Mammary microvascular endothelial cell (primary cell): ENCODE measurements around the gene UBE2M. TPM values are rescaled to one million over a fixed set of nuclear protein-coding genes. Genes with fewer than 3 reads are reported as not detected.

ENCODE experiments used
- total RNA-seq: library from RNA; depleted of rRNA; stranded (reverse); fragments of >200 nt; gene quantifications from 2 replicates; pipeline ENCODE4 v1.2.3, GENCODE V29; 2015

UBE2M gene
- total RNA-seq, result 37.2 and 43.6 TPM in 2 replicates

DNA sequence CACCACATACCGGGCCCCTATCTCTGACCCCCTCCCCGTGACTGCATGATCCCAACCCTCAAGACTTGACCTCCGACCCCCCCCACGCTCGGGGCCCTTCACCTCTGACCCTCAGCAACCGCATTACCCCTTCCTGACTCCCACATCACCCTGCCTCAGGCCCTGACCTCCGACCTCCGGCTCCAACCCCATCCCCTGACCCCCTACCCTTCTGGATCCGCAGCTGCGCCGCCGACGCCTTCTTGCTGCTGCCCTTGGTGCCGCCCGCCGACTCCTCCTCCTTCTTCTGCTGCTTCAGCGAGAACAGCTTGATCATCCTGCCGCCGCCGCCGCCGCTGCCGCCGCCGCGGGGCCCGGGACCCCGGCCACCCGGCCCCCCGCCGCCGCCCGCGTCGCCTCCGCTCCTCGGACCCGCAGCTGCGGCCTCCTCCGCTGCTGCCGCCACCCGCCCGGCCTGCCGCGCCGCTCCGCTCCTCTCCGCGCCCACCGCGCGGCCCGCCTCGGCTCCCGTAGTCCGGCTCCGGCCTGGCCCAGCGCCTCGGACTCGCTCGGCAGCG, at the start of gene UBE2M:
UBE2M (minus strand) TSS at position 546 of the 557 bp plus-strand sequence; CDS start at position 316, 230 bp downstream.

DNA sequence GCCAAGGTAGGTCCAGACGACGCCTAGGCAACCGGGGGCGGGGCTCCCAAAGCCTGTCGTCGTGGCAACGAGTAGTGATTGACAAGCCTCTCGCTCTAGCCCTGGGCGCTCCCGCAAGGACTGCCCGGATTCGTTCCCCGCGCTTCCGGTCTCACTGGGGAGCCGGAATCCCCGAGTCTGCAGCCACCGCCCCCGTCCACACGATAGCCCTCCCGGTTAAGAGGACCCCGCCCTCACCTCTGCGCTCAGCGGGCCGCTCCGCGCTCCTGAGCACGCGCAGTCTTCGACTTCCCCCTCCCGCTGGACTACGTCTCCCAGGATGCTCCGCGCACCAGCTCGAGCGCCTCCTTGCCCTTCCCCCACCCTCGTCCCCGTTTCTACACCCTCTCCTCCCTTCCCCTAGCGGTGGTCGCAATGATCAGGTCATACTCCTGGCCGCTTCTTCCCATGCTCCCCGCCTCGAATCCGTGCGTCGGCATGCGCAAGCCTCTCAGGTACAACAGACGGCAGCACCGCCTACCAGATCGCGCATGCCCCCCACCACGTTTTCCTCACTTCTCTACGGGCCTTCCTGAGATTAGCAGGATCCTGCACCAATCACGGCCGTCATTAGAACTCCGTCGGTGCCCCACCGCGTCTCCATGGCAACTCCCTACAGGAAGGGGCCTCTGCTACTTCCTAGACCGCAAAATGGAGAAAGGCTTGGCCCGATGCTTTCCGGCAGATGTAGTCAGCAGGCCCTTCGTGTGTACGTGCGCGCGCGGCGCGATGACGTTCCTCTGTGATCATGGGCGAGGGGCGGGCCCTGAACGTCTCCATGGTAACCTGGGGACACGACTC, 14.6 kb upstream of the UBE2M start, which contains the start of gene MZF1:
MZF1 (minus strand) TSS at position 518 of the 840 bp plus-strand sequence. CDS start 1,946 bp downstream, outside the sequence.

DNA sequence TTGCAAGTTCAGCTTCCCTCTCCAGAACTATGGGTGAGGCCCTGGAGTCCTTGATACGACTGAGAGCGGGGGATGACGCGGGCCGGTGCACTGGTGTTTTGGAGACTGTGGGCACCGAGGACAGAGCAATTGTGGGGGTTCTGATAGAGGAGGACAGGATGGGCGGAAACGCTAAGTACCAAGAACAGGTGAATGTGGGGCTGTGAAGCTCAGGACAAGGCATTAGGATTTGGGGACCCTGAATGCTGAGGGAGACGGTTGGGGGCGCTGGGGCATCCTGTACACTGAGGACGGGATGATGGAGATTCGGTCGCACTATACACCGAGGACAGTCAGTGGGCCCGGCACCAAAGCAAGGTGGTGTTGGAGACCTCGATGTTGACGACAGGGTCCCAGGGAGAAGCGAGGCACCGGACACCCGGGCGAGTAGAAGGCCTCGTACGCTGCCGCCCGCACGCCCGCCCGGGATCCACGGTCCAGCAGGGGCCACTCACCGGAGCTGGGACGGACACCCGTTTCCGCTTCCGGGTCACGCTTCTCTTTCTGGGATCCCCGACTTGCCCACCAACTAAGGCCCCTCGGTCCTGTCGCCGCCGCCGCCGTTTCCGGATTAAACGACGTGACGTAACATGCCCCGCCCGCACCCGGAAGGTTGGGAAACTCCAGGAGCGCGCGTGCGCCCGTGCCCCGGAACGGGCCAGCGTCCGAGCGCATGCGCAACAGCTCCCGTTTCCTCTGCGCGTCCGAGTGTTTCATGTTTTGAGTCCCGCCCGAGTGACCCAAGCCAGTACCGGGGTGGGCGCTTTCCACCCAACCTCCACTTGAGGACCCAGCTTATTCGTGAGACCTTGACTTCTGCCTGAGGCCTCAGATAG, 3.7 kb downstream of the UBE2M start, which contains the start of gene CHMP2A:
CHMP2A (minus strand) TSS at position 612 of the 875 bp plus-strand sequence. CDS start 893 bp downstream, outside the sequence.

DNA sequence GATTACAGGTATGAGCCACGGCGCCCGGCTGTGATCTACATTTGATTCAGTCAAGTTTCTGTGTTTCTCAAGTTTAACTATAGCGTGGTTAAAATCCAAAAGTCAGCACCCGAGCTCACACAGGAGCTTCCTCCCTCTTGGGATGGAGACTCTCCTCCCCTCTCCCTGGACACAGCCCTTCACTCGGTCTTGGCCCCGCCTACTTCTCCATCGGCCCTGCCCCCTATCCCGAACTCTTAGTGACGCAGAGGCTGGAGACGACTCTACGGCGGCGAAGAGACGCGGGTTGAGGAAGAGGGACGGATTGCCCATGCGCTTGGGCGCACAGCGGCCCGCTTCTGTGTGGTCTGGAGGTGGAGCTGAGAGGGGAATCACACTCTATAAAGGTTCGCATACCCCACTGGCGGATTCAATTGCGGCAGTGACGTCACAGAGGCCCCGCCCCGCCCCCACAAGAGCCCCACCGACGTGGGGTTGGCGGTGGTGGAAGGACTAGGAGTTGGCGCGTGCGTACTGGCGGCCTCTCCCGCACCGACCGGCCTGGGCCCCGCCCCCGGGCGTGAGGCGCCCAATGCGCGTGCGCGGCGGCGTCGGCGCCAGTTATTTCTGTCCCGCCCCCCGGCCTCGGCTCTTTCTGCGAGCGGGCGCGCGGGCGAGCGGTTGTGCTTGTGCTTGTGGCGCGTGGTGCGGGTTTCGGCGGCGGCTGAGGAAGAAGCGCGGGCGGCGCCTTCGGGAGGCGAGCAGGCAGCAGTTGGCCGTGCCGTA, 14.4 kb downstream of the UBE2M start, which contains the start of gene TRIM28:
TRIM28 (plus strand) TSS at position 239 of the 765 bp plus-strand sequence. CDS start 694 bp downstream, outside the sequence.

DNA sequence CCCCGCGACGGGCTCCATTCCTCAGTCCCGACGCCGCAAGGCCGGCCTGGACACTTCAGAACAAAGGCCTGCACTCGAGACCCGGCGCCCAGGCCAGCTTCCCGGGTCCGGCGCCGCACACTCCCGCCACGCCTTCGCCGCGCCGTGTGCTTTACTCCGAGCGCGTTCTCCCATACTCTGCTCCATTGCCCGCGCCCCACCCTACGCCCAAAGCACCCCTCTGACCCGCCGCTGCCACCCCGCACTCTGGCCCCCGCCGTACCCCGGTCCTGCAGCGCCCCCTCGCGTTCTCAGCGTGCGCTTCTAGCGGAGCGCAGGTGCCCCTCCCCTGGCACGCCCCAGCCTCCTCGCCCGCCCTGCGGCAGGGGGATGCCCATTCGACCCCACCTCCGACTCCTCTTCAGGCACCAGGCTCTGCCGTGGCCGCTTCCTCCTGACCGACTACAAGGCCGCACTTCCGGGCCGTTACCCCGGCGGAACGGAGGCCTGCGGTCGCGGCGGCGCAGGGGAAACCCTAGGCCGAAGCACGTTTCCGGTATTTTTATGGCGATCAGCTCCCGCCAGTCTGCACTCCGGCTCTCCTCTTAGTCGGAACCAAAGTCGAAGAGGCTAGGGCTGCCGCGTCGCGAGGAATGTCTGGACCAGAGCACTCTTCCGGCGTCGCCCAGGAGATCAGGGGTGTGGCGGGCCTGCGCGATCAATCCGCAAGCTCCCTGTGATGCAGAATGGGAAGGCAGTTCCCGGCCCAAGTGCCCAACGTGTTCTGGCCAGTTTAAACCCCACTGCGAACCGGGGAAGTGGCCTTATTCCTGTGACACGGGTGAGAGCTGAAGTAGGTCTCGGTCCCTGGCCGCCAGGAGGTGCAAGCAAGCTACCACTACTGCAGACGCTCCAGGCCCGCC, 38.8 kb downstream of the UBE2M start, which contains the start of gene ZBTB45:
ZBTB45 (minus strand) TSS at position 456 of the 902 bp plus-strand sequence. CDS start 2,137 bp downstream, outside the sequence.

DNA sequence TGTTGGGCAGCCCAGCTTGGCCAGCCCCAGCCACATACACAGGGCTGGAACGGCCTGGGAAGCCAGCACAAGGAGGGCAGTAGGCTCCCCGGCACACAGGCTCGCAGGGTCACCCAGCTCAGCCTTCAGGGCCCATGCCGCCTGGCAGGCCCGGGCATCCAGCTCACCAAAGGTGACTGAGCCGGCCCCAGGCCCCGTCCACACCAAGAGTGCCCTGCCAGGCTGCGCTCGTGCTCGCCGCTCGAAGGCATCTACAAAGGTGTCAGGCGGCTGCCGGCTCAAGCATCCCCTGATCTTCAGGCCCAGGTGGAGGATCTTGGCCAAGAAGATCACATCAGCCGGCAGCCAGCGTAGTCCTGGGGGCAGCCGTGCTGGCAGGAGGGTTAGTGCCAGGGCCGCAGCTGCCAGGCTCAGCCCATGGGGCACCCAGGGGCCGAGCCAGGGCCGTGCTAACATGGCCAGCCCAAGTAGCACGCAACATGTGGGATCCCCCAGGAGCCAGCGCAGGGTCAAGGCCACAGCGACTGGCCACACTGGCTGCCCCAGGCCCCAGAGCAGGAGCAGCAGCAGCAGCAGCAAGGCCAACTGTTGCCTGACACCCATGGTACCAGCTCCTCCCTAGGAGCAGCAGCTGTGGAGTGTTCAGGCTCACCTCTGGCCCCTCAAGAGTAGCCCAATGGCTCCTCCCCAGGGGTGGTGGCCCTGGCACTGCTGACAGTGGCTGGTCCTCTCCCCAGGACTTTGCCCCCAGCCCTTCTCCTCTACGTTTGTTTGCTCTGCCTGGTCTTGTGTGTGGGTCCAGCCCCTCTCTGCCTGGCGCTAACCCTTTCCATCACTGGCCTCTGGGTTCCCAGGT, 46.8 kb downstream of the UBE2M start, which contains the start of gene SLC27A5:
SLC27A5 (minus strand) TSS at position 640 of the 856 bp plus-strand sequence; CDS start at position 603, 37 bp downstream.

Other genes with a start within 250 kb of the UBE2M start
- 1.6 and 1.9 TPM in 2 replicates for gene ZSCAN22, start 231.6 kb downstream of the UBE2M start, total RNA-seq
- 3.8 and 6.2 TPM in 2 replicates for gene A1BG, start 205.1 kb downstream of the UBE2M start, total RNA-seq
- under 0.01 and 0.59 TPM in 2 replicates for gene ZNF497, start 195.9 kb downstream of the UBE2M start, total RNA-seq
- 1.5 and 2.1 TPM in 2 replicates for gene ZNF837, start 177.6 kb downstream of the UBE2M start, total RNA-seq
- 2,246 and 2,634 TPM in 2 replicates for gene RPS5, start 171.3 kb downstream of the UBE2M start, total RNA-seq
- gene RNF225, start 163.0 kb downstream of the UBE2M start, total RNA-seq, result not detected in 2 replicates
- 6.9 and 8.0 TPM in 2 replicates for gene ZNF584, start 150.0 kb downstream of the UBE2M start, total RNA-seq
- gene ZNF132, start 118.5 kb downstream of the UBE2M start, total RNA-seq, result 2.5 and 3.2 TPM in 2 replicates
- gene ZNF324B, start 107.0 kb downstream of the UBE2M start, total RNA-seq, result 5.0 and 5.3 TPM in 2 replicates
- gene ZNF324, start 91.5 kb downstream of the UBE2M start, total RNA-seq, result 7.2 and 7.5 TPM in 2 replicates
- 5.6 and 7.7 TPM in 2 replicates for gene ZNF446, start 82.3 kb downstream of the UBE2M start, total RNA-seq
- 4.7 and 7.9 TPM in 2 replicates for gene SLC27A5, start 46.6 kb downstream of the UBE2M start, total RNA-seq
- gene ZBTB45, start 38.8 kb downstream of the UBE2M start, total RNA-seq, result 7.8 and 12.6 TPM in 2 replicates
- 333 and 348 TPM in 2 replicates for gene TRIM28, start 14.5 kb downstream of the UBE2M start, total RNA-seq
- 96.3 and 134 TPM in 2 replicates for gene CHMP2A, start 3.5 kb downstream of the UBE2M start, total RNA-seq
- 4.1 and 4.4 TPM in 2 replicates for gene MZF1, start 14.7 kb upstream of the UBE2M start, total RNA-seq